Smooth muscle cell (in vitro differentiated cells): Measurements from ENCODE around the gene KCNK4. TPM values are rescaled to one million over a fixed set of nuclear protein-coding genes. Genes with fewer than 3 reads are reported as not detected.

Experiments
- DNase-seq: peaks from one replicate; lab custom pipeline; 2025; ENCODE audit not compliant: unreplicated experiment; lab: John Stamatoyannopoulos, UW
- H2AFZ ChIP-seq: fragments of 200-600 bp; sonication (generic); 2 replicates; pipeline ENCODE4 v1.6.0; 2016; ENCODE audit warnings: antibody characterized with exemption, low read depth, mild to moderate bottlenecking
- H3F3A ChIP-seq: fragments of 200-600 bp; sonication (generic); 2 replicates; pipeline ENCODE4 v1.6.0; 2017; ENCODE audit warnings: antibody characterized with exemption, low read depth
- H3K27ac ChIP-seq: fragments of 200-600 bp; sonication (generic); 2 replicates; pipeline ENCODE4 v1.5.1; 2016; ENCODE audit warnings: low read depth, mild to moderate bottlenecking
- H3K27me3 ChIP-seq: fragments of 200-600 bp; sonication (generic); 2 replicates; pipeline ENCODE4 v1.6.1; 2016; ENCODE audit warnings: low read depth, mild to moderate bottlenecking
- H3K36me3 ChIP-seq: fragments of 200-600 bp; sonication (generic); 2 replicates; pipeline ENCODE4 v1.5.1; 2016; ENCODE audit warnings: low read depth
- H3K4me1 ChIP-seq: fragments of 200-600 bp; sonication (generic); 2 replicates; pipeline ENCODE4 v1.5.1; 2016; ENCODE audit warnings: low read depth
- H3K4me2 ChIP-seq: fragments of 200-600 bp; sonication (generic); 2 replicates; pipeline ENCODE4 v1.6.0; 2016; ENCODE audit warnings: mild to moderate bottlenecking
- H3K4me3 ChIP-seq: fragments of 200-600 bp; sonication (generic); 2 replicates; pipeline ENCODE4 v1.5.1; 2016; ENCODE audit warnings: mild to moderate bottlenecking
- H3K79me2 ChIP-seq: fragments of 200-600 bp; sonication (generic); 2 replicates; pipeline ENCODE4 v1.6.0; 2016; ENCODE audit warnings: low read depth, mild to moderate bottlenecking
- H3K9ac ChIP-seq: fragments of 200-600 bp; sonication (generic); 2 replicates; pipeline ENCODE4 v1.6.0; 2016; ENCODE audit warnings: low read depth
- H3K9me3 ChIP-seq: fragments of 200-600 bp; sonication (generic); replicated peaks from 2 replicates; pipeline ENCODE4 v1.5.1; 2016; ENCODE audit warnings: low read depth
- H4K20me1 ChIP-seq: fragments of 200-600 bp; sonication (generic); 2 replicates; pipeline ENCODE4 v1.6.0; 2016; ENCODE audit warnings: low read depth
- WGBS: methylation state at CpG from one replicate; pipeline ENCODE4 v1.1.7; 2016; ENCODE audit warnings: low lambda C conversion rate; 5-methylcytosine and 5-hydroxymethylcytosine counted together
- polyA plus RNA-seq: library from polyadenylated mRNA; unstranded; fragments of >200 nt; fragmentation: Nextera tagmentation; extraction: Ambion mirVana; gene quantifications from 2 replicates; pipeline ENCODE4 v1.2.1, GENCODE V29; 2016
- total RNA-seq: library from RNA; depleted of rRNA; stranded (reverse); fragments of >200 nt; gene quantifications from 2 replicates; pipeline ENCODE4 v1.2.3, GENCODE V29; 2014
- TF ChIP-seq, protein P1 (sequence below): fragments of 200-600 bp; sonication (generic); IDR thresholded peaks from 2 replicates; pipeline ENCODE4 v1.5.1; 2017; ENCODE audit warnings: borderline replicate concordance, mild to moderate bottlenecking, antibody characterized with exemption; ENCODE audit not compliant: insufficient read depth, poor library complexity, severe bottlenecking

Gene KCNK4
- total and polyA plus RNA-seq, 2 experiments from 2014 or later, result not detected

GRCh38 chr11:64268893-64269539 is 22.1 kb upstream of the KCNK4 start:
- DNase-seq, result no peak
- WGBS, result 1% methylated on average over 34 of the region's 34 CpGs
- H3K79me2 ChIP-seq, result no peaks in the 10 kb centered on the region
- H3F3A ChIP-seq, result peaks cover 12% of the 10 kb centered on the region
- H2AFZ ChIP-seq, result peak overlapping the region; percentile 47
- H3K4me1 ChIP-seq, result peaks cover 8% of the 10 kb centered on the region
- peak overlapping the region; percentile 85 for H3K9ac ChIP-seq
- H3K4me2 ChIP-seq, result peak overlapping the region; percentile 86
- no peaks in the 10 kb centered on the region for H3K9me3 ChIP-seq
- H3K36me3 ChIP-seq, result no peaks in the 10 kb centered on the region
- no peaks in the 10 kb centered on the region for H4K20me1 ChIP-seq
- H3K4me3 ChIP-seq, result peak overlapping the region; percentile 62
- TF ChIP-seq, protein P1, sequence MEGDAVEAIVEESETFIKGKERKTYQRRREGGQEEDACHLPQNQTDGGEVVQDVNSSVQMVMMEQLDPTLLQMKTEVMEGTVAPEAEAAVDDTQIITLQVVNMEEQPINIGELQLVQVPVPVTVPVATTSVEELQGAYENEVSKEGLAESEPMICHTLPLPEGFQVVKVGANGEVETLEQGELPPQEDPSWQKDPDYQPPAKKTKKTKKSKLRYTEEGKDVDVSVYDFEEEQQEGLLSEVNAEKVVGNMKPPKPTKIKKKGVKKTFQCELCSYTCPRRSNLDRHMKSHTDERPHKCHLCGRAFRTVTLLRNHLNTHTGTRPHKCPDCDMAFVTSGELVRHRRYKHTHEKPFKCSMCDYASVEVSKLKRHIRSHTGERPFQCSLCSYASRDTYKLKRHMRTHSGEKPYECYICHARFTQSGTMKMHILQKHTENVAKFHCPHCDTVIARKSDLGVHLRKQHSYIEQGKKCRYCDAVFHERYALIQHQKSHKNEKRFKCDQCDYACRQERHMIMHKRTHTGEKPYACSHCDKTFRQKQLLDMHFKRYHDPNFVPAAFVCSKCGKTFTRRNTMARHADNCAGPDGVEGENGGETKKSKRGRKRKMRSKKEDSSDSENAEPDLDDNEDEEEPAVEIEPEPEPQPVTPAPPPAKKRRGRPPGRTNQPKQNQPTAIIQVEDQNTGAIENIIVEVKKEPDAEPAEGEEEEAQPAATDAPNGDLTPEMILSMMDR, result no peak
- peak overlapping the region; percentile 91 for H3K27ac ChIP-seq
- H3K27me3 ChIP-seq, result no peaks in the 10 kb centered on the region

DNA sequence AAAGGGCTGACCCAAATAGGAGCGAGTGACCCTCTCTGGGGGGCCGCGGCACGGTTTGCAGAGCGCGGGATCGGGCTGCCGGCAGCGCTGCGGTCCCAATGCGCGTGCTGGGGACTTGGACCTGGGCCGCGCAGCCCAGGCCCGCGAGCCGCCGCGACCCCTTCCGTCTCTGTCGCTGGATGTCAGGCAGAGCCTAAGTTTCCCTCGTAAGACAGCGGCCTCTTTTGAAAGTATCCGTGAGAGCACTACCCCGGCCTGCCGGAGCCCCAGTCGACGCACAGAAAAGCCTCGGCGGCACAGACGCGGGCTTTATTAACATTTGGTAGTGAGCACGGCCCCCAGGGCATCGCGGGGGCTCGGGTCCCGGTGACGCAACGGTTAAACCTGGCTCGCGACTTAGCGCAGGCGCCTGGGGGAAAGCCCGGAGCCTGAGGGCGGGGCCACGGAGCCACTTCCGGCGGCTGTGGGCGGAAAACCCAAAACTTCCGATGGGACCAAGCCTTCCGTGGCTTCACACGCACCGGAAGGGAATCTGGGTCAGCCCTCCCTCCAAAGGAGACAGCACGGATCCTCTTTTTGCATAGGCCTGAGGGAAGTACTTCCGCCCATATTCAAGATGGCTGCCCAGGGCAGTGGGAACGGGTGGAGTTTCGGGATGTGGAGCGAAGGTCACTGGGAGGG is 21.4 kb upstream of the KCNK4 start:
- 2% methylated on average over 44 of the region's 58 CpGs for WGBS
- TF ChIP-seq, protein P1, result no peak
- peak overlapping the region; percentile 91 for H3K27ac ChIP-seq
- H3K9ac ChIP-seq, result peak overlapping the region; percentile 85
- peaks cover 8% of the 10 kb centered on the region for H3K4me1 ChIP-seq
- H3F3A ChIP-seq, result peaks cover 12% of the 10 kb centered on the region
- H3K4me3 ChIP-seq, result peak overlapping the region; percentile 62
- H4K20me1 ChIP-seq, result no peaks in the 10 kb centered on the region
- no peaks in the 10 kb centered on the region for H3K27me3 ChIP-seq
- peak overlapping the region; percentile 86 for H3K4me2 ChIP-seq
- H3K36me3 ChIP-seq, result no peaks in the 10 kb centered on the region
- peak; percentile 92 for DNase-seq
- H3K79me2 ChIP-seq, result no peaks in the 10 kb centered on the region
- H3K9me3 ChIP-seq, result no peaks in the 10 kb centered on the region
- peak overlapping the region; percentile 64 for H2AFZ ChIP-seq

DNA sequence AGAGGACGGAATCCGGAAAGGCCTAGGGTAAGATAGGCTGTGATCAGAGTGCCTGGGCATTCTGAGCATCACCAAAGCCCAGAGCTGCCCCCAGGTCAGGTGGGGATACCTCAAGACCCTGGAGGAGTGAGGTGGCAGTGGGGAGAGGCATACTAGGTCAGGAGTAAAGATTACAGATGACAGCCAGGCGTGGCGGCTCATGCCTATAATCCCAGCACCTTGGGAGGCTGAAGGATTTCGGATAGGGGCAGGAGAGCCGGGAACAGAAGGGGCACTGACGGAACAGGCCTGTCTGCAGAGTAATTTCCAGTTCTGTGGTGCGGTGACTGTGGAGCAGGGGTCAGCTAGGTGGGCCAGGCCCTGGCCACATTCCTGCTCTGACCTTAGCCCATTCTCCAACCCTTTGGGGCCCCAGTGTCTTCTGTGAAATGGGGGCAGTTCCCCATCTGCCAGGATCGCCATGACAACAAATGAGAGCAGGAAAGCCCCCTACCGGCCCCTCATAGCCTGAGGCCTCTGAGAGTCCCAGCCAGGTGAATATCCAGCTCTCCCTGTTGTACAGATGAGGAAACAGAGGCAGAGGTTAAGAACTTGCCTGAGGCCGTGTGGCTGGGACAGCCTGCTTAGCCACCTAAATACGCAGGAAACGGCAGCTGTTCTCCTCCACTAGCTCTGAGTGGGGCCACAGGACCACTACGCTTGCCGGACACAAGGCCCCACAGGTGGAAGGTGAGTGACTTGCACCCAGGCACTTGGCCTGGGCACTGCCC is 15.9 kb upstream of the KCNK4 start:
- WGBS, result 88% methylated on average over 15 of the region's 15 CpGs
- Histone ChIP-seq H3K27ac (no peak overlapping the region), H3K36me3 (no peaks in the 10 kb centered on the region)

More for the DNA sequence above, 15.9 kb upstream of the KCNK4 start:
- TF ChIP-seq, protein P1, result no peak
- H3K4me2 ChIP-seq, result no peak overlapping the region
- H4K20me1 ChIP-seq, result no peaks in the 10 kb centered on the region
- no peak overlapping the region for H2AFZ ChIP-seq
- no peak overlapping the region for H3K4me3 ChIP-seq
- H3F3A ChIP-seq, result peaks cover 4% of the 10 kb centered on the region
- H3K4me1 ChIP-seq, result no peaks in the 10 kb centered on the region
- no peak overlapping the region for H3K9ac ChIP-seq
- DNase-seq, result no peak
- no peaks in the 10 kb centered on the region for H3K27me3 ChIP-seq
- H3K9me3 ChIP-seq, result no peaks in the 10 kb centered on the region
- H3K79me2 ChIP-seq, result no peaks in the 10 kb centered on the region
